Thyroid gland (tissue), 4 donors: ENCODE data around the gene GNG4. TPM values are rescaled to one million over a fixed set of nuclear protein-coding genes. Genes with fewer than 3 reads are reported as not detected.
"Not testable (repeated sequence)": the region's sequence is repeated elsewhere in the genome, so short reads cannot be mapped to it uniquely, and the experiment has no call there.

Source experiments
- DNase-seq, 2 donors: peaks; one replicate each; pipeline ENCODE4 v3.0.0-alpha.2; 2019
- H3K27ac ChIP-seq, 3 donors: fragments of 200-600 bp; sonication (generic); 1 replicate in 2 of 3; 2 replicates in 1 of 3; pipeline ENCODE4 v1.5.1; 2016 to 2019; ENCODE audit warnings: mild to moderate bottlenecking in 1 of 3, moderate library complexity in 1 of 3
- H3K27me3 ChIP-seq: fragments of 200-600 bp; sonication (generic); one replicate; pipeline ENCODE4 v1.5.1; 2019
- H3K36me3 ChIP-seq, 2 donors: fragments of 200-600 bp; sonication (generic); one replicate each; pipeline ENCODE4 v1.5.1; 2016 to 2019
- H3K4me1 ChIP-seq, 2 donors: fragments of 200-600 bp; sonication (generic); one replicate each; pipeline ENCODE4 v1.5.1; 2017 to 2019
- H3K4me3 ChIP-seq, 3 donors: fragments of 200-600 bp; sonication (generic); replicated peaks in 1 of 3; 1 replicate in 2 of 3; 2 replicates in 1 of 3; pipeline ENCODE4 v1.5.1; 2016; ENCODE audit warnings: mild to moderate bottlenecking in 1 of 3
- H3K9me3 ChIP-seq: fragments of 200-600 bp; sonication (generic); one replicate; pipeline ENCODE4 v1.5.1; 2017
- POLR2A ChIP-seq, 2 donors: fragments of 450-650 bp; IDR thresholded peaks; one replicate each; pipeline ENCODE4 v1.6.1; 2017; ENCODE audit warnings: antibody characterized with exemption in 2 of 2, mild to moderate bottlenecking in 2 of 2, moderate library complexity in 1 of 2
- WGBS, 2 donors: methylation state at CpG; one replicate each; pipeline ENCODE4 v1.1.5; 2017; 5-methylcytosine and 5-hydroxymethylcytosine counted together
- intact Hi-C: fragments of 100-400 bp; cut with DNase I; formaldehyde crosslinking; loops from one replicate; pipeline ENCODE4 v1.15.1; 2023
- total RNA-seq, 4 donors: library from RNA; depleted of rRNA; stranded (reverse); fragments of >200 nt; gene quantifications; one replicate each; pipeline ENCODE4 v1.2.3, GENCODE V29; 2016
- TF ChIP-seq, protein P1 (sequence below), 6 experiments: fragments of 200-600 bp in 3 of 6; fragments of 450-650 bp in 3 of 6; sonication (generic) in 3 of 6; IDR thresholded peaks; one replicate each; pipeline ENCODE4 v1.5.1; 2016 to 2019; ENCODE audit warnings: antibody characterized with exemption in 6 of 6, mild to moderate bottlenecking in 2 of 6, inconsistent platforms in 1 of 6, moderate library complexity in 1 of 6

The GNG4 gene
- total RNA-seq, 4 donors from 2014 or later: under 0.01 to 3.0 (median 0.13) TPM; not detected in 1

- Histone ChIP-seq H3K4me1 (no peaks in the 10 kb centered on the region), H3K4me3 (no peak overlapping the region), H3K27ac (no peak overlapping the region), H3K36me3 (no peaks in the 10 kb centered on the region), H3K27me3 (no peaks in the 10 kb centered on the region), H3K9me3 (no peaks in the 10 kb centered on the region)
- TF ChIP-seq POLR2A (IDR thresholded peaks at IDR 0.05): no peak
- TF ChIP-seq, protein P1, sequence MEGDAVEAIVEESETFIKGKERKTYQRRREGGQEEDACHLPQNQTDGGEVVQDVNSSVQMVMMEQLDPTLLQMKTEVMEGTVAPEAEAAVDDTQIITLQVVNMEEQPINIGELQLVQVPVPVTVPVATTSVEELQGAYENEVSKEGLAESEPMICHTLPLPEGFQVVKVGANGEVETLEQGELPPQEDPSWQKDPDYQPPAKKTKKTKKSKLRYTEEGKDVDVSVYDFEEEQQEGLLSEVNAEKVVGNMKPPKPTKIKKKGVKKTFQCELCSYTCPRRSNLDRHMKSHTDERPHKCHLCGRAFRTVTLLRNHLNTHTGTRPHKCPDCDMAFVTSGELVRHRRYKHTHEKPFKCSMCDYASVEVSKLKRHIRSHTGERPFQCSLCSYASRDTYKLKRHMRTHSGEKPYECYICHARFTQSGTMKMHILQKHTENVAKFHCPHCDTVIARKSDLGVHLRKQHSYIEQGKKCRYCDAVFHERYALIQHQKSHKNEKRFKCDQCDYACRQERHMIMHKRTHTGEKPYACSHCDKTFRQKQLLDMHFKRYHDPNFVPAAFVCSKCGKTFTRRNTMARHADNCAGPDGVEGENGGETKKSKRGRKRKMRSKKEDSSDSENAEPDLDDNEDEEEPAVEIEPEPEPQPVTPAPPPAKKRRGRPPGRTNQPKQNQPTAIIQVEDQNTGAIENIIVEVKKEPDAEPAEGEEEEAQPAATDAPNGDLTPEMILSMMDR (IDR thresholded peaks at IDR 0.05): no peak
- 89 to 96% methylated on average over 11 to 12 of the region's 12 CpGs for WGBS, 2 donors
- intact Hi-C loops: no loop called here
- DNase-seq: no peak
Measured at GRCh38 chr1:235640580-235640979, 9.0 kb downstream of the GNG4 start.

DNA sequence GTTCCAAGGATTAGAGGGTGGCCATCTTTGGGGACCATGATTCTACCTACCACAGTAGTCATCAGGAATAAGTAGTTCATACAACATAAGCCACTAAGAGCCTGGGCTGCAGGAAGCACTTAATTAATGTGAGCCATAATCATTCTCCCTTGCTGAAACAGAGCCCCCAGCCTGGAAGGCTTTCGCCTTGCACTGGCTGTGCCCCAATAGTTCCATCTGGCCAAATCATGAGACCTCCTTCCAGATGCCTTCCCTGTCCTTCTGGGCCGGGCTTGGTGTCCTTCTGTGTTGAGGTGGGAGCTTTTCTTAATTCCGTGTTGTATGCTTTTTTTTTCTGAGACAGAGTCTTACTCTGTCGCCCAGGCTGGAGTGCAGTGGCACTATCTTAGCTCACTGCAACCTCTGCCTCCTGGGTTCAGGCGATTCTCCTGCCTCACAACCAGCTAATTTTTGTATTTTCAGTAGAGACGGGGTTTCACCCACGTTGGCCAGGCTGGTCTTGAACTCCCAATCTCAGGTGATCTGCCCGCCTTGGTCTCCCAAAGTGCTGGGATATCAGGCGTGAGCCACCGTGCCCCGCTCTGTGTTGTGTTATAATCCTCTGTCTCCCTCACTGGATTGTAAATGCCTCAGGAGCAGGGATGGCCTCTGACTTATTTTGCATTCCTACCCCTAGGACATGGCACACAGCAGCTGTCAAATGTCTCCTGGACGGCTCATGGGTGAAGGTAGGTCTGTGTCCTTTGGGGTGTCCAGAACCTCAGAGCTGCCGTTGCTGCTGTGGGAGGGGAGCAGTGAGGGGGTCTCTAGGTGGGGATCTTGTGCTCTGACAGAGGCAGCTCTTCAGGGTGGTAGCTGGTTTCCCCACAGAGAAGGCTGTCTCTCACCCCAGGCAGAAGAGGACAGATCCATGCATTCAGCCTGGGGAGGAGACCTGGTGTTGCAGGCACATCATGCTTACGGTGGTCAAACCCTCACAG, 10.1 kb downstream of the GNG4 start:
- TF ChIP-seq, protein P1 (IDR thresholded peaks at IDR 0.05): no peak
- TF ChIP-seq POLR2A (IDR thresholded peaks at IDR 0.05): no peak
- WGBS, 2 donors: 80 to 83% methylated on average over 13 of the region's 14 CpGs
- Histone ChIP-seq H3K27me3 (no peaks in the 10 kb centered on the region), H3K4me1 (no peaks in the 10 kb centered on the region), H3K36me3 (no peaks in the 10 kb centered on the region), H3K4me3 (no peak overlapping the region), H3K9me3 (no peaks in the 10 kb centered on the region), H3K27ac (no peak overlapping the region)
- intact Hi-C loops: no loop called here
- no peak for DNase-seq

- intact Hi-C loops, H3K36me3 ChIP-seq, H3K4me1 ChIP-seq, H3K27ac ChIP-seq, H3K9me3 ChIP-seq, H3K27me3 ChIP-seq, DNase-seq, H3K4me3 ChIP-seq: not testable (repeated sequence)
- WGBS, 2 donors: 100% methylated on average over 2 of the region's 2 CpGs
Measured at GRCh38 chr1:235638612-235639011, 11.0 kb downstream of the GNG4 start.

DNA sequence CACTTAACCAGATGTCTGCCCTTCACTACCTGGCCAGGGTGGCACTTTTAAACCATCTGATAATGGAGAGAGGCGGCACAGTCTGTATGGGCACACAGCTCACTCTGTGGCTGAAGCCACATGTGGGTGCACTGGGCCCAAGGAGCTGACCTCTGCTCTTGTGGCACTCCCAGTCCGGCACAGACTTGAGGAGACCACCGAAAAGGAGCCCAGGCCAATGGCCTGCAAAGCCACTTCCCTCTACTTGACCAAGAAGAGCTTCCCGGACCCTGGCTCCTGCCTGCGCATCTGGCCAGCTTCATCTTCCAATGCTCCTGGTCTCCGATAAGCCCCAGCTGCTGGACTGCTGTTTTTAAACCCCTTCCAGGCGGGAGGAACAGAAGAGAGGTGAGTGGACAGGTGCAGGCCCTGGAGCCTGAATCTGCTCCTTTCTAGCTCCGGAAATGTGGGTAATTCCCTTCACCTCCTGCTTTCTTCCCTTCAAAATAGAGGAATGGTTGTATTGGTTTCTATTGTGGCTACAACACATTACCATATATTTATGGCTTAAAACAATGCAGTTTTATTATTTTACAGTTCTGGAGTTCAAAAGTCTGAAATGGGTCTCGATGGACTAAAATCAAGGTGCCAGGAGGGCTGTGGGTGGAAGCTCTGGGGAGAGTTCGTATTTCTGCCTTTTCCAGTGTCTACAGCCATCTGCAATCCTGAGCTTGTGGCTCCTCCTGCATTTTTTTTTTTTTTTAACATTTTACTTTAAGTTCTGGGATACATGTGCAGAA, 11.6 kb downstream of the GNG4 start:
- no peak for DNase-seq
- Histone ChIP-seq H3K36me3 (no peaks in the 10 kb centered on the region), H3K27ac (no peak overlapping the region), H3K27me3 (no peaks in the 10 kb centered on the region), H3K4me3 (no peak overlapping the region), H3K9me3 (no peaks in the 10 kb centered on the region), H3K4me1 (no peaks in the 10 kb centered on the region)
- WGBS, 2 donors: 83 to 89% methylated on average over 8 to 10 of the region's 10 CpGs
- TF ChIP-seq POLR2A (IDR thresholded peaks at IDR 0.05): no peak
- TF ChIP-seq, protein P1 (IDR thresholded peaks at IDR 0.05): no peak
- intact Hi-C loops: no loop called here

GRCh38 chr1:235635938-235636662, 13.5 kb downstream of the GNG4 start:
- no peak overlapping the region for H3K4me3 ChIP-seq
- intact Hi-C loops: no loop called here
- no peak for TF ChIP-seq POLR2A (IDR thresholded peaks at IDR 0.05)
- TF ChIP-seq, protein P1 (IDR thresholded peaks at IDR 0.05): no peak

More at GRCh38 chr1:235635938-235636662, 13.5 kb downstream of the GNG4 start:
- DNase-seq: no peak
- no peak overlapping the region for H3K27ac ChIP-seq
- H3K36me3 ChIP-seq: no peaks in the 10 kb centered on the region
- H3K9me3 ChIP-seq: no peaks in the 10 kb centered on the region
- 60 to 64% methylated on average over 9 to 12 of the region's 12 CpGs for WGBS, 2 donors
- H3K27me3 ChIP-seq: no peaks in the 10 kb centered on the region
- H3K4me1 ChIP-seq: peaks cover 6% of the 10 kb centered on the region in 2 donors
